Progenitor cell of endocrine pancreas (in vitro differentiated cells): Measurements from ENCODE around the gene MYBPC2. TPM values are rescaled to one million over a fixed set of nuclear protein-coding genes. Genes with fewer than 3 reads are reported as not detected.

Source experiments
- DNase-seq: peaks from one replicate; pipeline ENCODE4 v3.0.0; 2021; ENCODE audit warnings: low spot score; ENCODE audit not compliant: unreplicated experiment
- H3K27ac Mint-ChIP-seq: 2 replicates; pipeline ENCODE4 v1.8.0; 2021; ENCODE audit warnings: mild to moderate bottlenecking, moderate library complexity, mixed read lengths
- H3K27me3 Mint-ChIP-seq: 2 replicates; pipeline ENCODE4 v1.8.0; 2021; ENCODE audit warnings: mixed read lengths
- H3K36me3 Mint-ChIP-seq: 2 replicates; pipeline ENCODE4 v1.8.0; 2022; ENCODE audit warnings: mixed read lengths; ENCODE audit not compliant: insufficient read depth
- H3K4me1 Mint-ChIP-seq: 2 replicates; pipeline ENCODE4 v1.8.0; 2021; ENCODE audit warnings: low read depth, mixed read lengths
- H3K4me3 Mint-ChIP-seq: 2 replicates; pipeline ENCODE4 v1.8.0; 2021; ENCODE audit warnings: low read depth, mild to moderate bottlenecking, moderate library complexity, mixed read lengths
- H3K9me3 Mint-ChIP-seq: 2 replicates; pipeline ENCODE4 v1.8.0; 2021; ENCODE audit warnings: low read depth, mixed read lengths
- CTCF ChIP-seq: fragments of 200-600 bp; sonication (generic); IDR thresholded peaks from one replicate; pipeline ENCODE4 v1.5.0; 2021; ENCODE audit warnings: antibody characterized with exemption, mild to moderate bottlenecking; ENCODE audit not compliant: unreplicated experiment
- total RNA-seq: library from RNA; stranded (reverse); gene quantifications from 2 replicates; pipeline ENCODE4 v1.2.1, GENCODE V29; 2021

The MYBPC2 gene
- total RNA-seq, 1 donor from 2014 or later, result 1.6 TPM

GRCh38 chr19:50505856-50506611 lies 73.3 kb downstream of the MYBPC2 start:
- no peaks in the 10 kb centered on the region for H3K36me3 Mint-ChIP-seq
- no peaks in the 10 kb centered on the region for H3K9me3 Mint-ChIP-seq
- peaks cover 2% of the 10 kb centered on the region for H3K4me1 Mint-ChIP-seq
- no peak overlapping the region for H3K4me3 Mint-ChIP-seq
- H3K27ac Mint-ChIP-seq, result no peak overlapping the region
- no peak for TF ChIP-seq CTCF
- no peaks in the 10 kb centered on the region for H3K27me3 Mint-ChIP-seq
- no peak for DNase-seq

- Mint-ChIP-seq H3K27me3 (no peaks in the 10 kb centered on the region), H3K36me3 (no peaks in the 10 kb centered on the region), H3K4me3 (no peak overlapping the region), H3K9me3 (no peaks in the 10 kb centered on the region), H3K4me1 (peaks cover 4% of the 10 kb centered on the region), H3K27ac (no peak overlapping the region)
- no peak for TF ChIP-seq CTCF
- DNase-seq, result no peak
Measured at GRCh38 chr19:50506700-50507099, 74.0 kb downstream of the MYBPC2 start.

GRCh38 chr19:50507376-50507775 lies 74.7 kb downstream of the MYBPC2 start:
- H3K27me3 Mint-ChIP-seq, result no peaks in the 10 kb centered on the region
- H3K9me3 Mint-ChIP-seq, result no peaks in the 10 kb centered on the region
- H3K36me3 Mint-ChIP-seq, result no peaks in the 10 kb centered on the region

GRCh38 chr19:50508843-50509190 lies 76.1 kb downstream of the MYBPC2 start:
- no peaks in the 10 kb centered on the region for H3K27me3 Mint-ChIP-seq
- no peak overlapping the region for H3K4me3 Mint-ChIP-seq
- no peaks in the 10 kb centered on the region for H3K36me3 Mint-ChIP-seq
- DNase-seq, result no peak
- H3K4me1 Mint-ChIP-seq, result peaks cover 6% of the 10 kb centered on the region
- no peak for TF ChIP-seq CTCF
- H3K9me3 Mint-ChIP-seq, result no peaks in the 10 kb centered on the region
- no peak overlapping the region for H3K27ac Mint-ChIP-seq

More at GRCh38 chr19:50507376-50507775, 74.7 kb downstream of the MYBPC2 start:
- DNase-seq, result no peak
- TF ChIP-seq CTCF, result no peak
- H3K4me3 Mint-ChIP-seq, result no peak overlapping the region
- peaks cover 6% of the 10 kb centered on the region for H3K4me1 Mint-ChIP-seq
- H3K27ac Mint-ChIP-seq, result no peak overlapping the region

GRCh38 chr19:50509366-50509765 lies 76.7 kb downstream of the MYBPC2 start:
- Mint-ChIP-seq H3K27ac (no peak overlapping the region), H3K27me3 (no peaks in the 10 kb centered on the region), H3K4me3 (no peak overlapping the region)

More at GRCh38 chr19:50509366-50509765, 76.7 kb downstream of the MYBPC2 start:
- peaks cover 6% of the 10 kb centered on the region for H3K4me1 Mint-ChIP-seq
- H3K36me3 Mint-ChIP-seq, result no peaks in the 10 kb centered on the region
- TF ChIP-seq CTCF, result no peak
- no peaks in the 10 kb centered on the region for H3K9me3 Mint-ChIP-seq
- no peak for DNase-seq
